Measurements from ENCODE around the gene ABCC8. TPM values are rescaled to one million over a fixed set of nuclear protein-coding genes. Genes with fewer than 3 reads are reported as not detected.

The ABCC8 gene
- total and polyA plus RNA-seq, 2 donors (not counting 3 experiments of a cell fraction or from before 2014, with no cell fraction given): not detected

- BruUV-seq (replicated peaks): no TSS peak
- Histone ChIP-seq H3K27me3 (ENCODE audit: control insufficient read depth in 2 of 2, insufficient read depth in 2 of 2, low read length in 2 of 2) (no peaks in the 10 kb centered on the region), H3K36me3 (ENCODE audit: control insufficient read depth in 2 of 2, extremely low read depth in 1 of 2, insufficient read depth in 2 of 2, low read length in 2 of 2) (no peaks in the 10 kb centered on the region), H3K4me2 (ENCODE audit: insufficient read depth, low read length) (no peak overlapping the region), H3K79me2 (ENCODE audit: control insufficient read depth, insufficient read depth, low read length) (no peaks in the 10 kb centered on the region), H2AFZ (ENCODE audit: low read depth, low read length) (no peak overlapping the region), H3K9ac (replicated peaks; ENCODE audit: extremely low read depth, insufficient read depth, low read length) (no peak overlapping the region), H3K4me3 (replicated peaks in 1 of 3; ENCODE audit: insufficient read depth in 1 of 3, low read depth in 1 of 3, low read length in 3 of 3) (no peak overlapping the region), H3K27ac (ENCODE audit: insufficient read depth, low read depth, low read length) (no peak overlapping the region), H3K9me1 (replicated peaks; ENCODE audit: control insufficient read depth, extremely low read depth, insufficient read depth, low read length) (no peaks in the 10 kb centered on the region), H4K20me1 (replicated peaks; ENCODE audit: control insufficient read depth, extremely low read depth, insufficient read depth, low read length) (no peaks in the 10 kb centered on the region), H3K4me1 (ENCODE audit: control insufficient read depth, extremely low read depth, insufficient read depth, low read length) (no peaks in the 10 kb centered on the region), H3K9me3 (replicated peaks; ENCODE audit: control insufficient read depth, insufficient read depth, low read length) (no peaks in the 10 kb centered on the region)
- FAIRE-seq (peak; percentile 93), DNase-seq (ENCODE audit: low read depth, low spot score) (peak; percentile 66)
- intact Hi-C loops (cut with micrococcal nuclease) (loop anchor here (1.0 to 10.0 kb wide), 5 partner anchors 29 to 599 kb away; no protein-coding TSS in a partner anchor), dilution Hi-C loops (cut with MboI; ENCODE audit: extremely low pct_ligation_motif_present, low sequenced_read_pairs) (no loop called here)
- ChIA-PET POLR2A (no interaction called here), CTCF (interaction anchor here (0.5 to 5.9 kb wide), 35 partner anchors 9 to 487 kb away, joined by 3 to 184 read pairs (median 4); partner anchors contain the start of genes NCR3LG1 and OTOG)
- TF ChIP-seq EZH2 (IDR thresholded peaks at IDR 0.05; ENCODE audit: borderline replicate concordance, low read depth, low read length, severe bottlenecking) (no peak), FOS (IDR thresholded peaks at IDR 0.05; ENCODE audit: borderline replicate concordance, insufficient read depth, low read length) (no peak), POLR2AphosphoS5 (IDR thresholded peaks at IDR 0.05; ENCODE audit: insufficient read depth, low read depth, low read length) (no peak), GATA2 (IDR thresholded peaks at IDR 0.05; ENCODE audit: insufficient read depth, insufficient read length, low read depth, low read length) (no peak), CTCF (IDR thresholded peaks at IDR 0.05; ENCODE audit: extremely low read depth in 1 of 2, insufficient read depth in 1 of 2, low read depth in 1 of 2, low read length in 2 of 2) (peak; percentile 82 to 87)
These were observed 92.6 kb downstream of the ABCC8 start for GRCh38 chr11:17384002-17384511.

Measured in endothelial cell of umbilical vein (primary cell).